ENCODE results near the gene NHLH1.

NHLH1 gene

DNA sequence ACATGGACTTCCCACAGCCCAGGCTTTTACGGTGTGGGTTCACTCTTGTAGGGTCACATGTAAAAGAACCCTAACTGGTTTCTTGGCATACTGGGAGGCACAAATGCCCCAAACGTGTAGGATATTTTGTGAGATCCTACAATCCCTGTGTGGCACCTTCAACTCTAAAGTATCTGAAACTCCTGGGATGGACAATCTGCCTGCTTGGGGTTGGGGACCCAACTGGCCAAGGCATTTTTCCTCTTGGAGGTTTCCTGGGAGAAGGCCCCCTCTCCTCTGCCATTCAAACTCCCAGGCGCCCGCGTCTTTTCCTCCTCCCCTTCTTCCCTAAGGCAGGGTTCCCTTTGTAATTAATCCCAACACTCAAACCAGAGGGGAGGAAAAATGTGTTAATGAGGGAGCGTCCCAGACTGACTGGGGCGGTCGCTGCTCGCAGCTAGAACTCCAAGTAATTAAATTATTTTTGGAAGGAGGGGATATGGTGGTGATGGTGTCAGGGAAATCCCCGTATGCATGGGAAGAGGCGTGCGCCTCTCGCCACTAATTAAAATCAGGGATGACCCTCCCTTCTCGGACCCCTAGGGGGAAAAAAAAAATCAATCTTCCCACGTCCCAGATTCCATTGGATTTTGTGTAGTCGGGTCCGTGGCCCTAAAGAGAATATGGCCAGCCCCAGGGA lies 32.8 kb downstream of the NHLH1 start:
- no peak for TF ChIP-seq CTCF (IDR thresholded peaks at IDR 0.05; ENCODE audit: low read length, missing control alignments)
- peak overlapping the region; percentile 75 for H3K4me3 ChIP-seq (replicated peaks; ENCODE audit: low read depth, low read length)
- DNase-seq (ENCODE audit: low read depth), result no peak

- peak within 1 kb of the TSS; percentile 75 for H3K4me3 ChIP-seq (replicated peaks; ENCODE audit: low read depth, low read length)
- DNase-seq (ENCODE audit: low read depth), result peak; percentile 74
- TF ChIP-seq CTCF (IDR thresholded peaks at IDR 0.05; ENCODE audit: low read length, missing control alignments), result no peak
Observed at GRCh38 chr1:160400223-160400645, 33.4 kb downstream of the NHLH1 start, which contains the start of gene VANGL2. VANGL2 (plus strand) TSS chr1:160400564; CDS start chr1:160415838, 15,274 bp downstream.

GRCh38 chr1:160400646-160401486 lies 34.0 kb downstream of the NHLH1 start:
- peak overlapping the region; percentile 75 for H3K4me3 ChIP-seq (replicated peaks; ENCODE audit: low read depth, low read length)
- TF ChIP-seq CTCF (IDR thresholded peaks at IDR 0.05; ENCODE audit: low read length, missing control alignments), result no peak
- DNase-seq (ENCODE audit: low read depth), result no peak

DNA sequence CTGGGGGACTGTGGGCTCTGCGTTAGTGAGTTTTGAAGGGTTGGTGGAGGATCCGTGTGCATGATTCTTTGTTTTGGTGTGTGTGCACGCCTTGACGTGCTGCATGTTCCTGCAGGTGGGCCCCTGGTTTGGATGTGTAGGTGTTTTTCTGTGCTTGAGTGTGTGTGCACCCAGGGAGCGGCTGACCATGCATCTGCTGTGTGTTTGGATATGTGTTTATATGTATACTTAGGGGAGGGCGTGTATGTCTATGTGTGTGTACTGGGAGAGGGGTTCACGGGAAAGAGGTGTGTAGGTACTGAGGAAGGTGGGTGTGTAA lies 34.6 kb downstream of the NHLH1 start:
- no peak for TF ChIP-seq CTCF (IDR thresholded peaks at IDR 0.05; ENCODE audit: low read length, missing control alignments)
- DNase-seq (ENCODE audit: low read depth), result no peak
- H3K4me3 ChIP-seq (replicated peaks; ENCODE audit: low read depth, low read length), result peak overlapping the region; percentile 75

DNA sequence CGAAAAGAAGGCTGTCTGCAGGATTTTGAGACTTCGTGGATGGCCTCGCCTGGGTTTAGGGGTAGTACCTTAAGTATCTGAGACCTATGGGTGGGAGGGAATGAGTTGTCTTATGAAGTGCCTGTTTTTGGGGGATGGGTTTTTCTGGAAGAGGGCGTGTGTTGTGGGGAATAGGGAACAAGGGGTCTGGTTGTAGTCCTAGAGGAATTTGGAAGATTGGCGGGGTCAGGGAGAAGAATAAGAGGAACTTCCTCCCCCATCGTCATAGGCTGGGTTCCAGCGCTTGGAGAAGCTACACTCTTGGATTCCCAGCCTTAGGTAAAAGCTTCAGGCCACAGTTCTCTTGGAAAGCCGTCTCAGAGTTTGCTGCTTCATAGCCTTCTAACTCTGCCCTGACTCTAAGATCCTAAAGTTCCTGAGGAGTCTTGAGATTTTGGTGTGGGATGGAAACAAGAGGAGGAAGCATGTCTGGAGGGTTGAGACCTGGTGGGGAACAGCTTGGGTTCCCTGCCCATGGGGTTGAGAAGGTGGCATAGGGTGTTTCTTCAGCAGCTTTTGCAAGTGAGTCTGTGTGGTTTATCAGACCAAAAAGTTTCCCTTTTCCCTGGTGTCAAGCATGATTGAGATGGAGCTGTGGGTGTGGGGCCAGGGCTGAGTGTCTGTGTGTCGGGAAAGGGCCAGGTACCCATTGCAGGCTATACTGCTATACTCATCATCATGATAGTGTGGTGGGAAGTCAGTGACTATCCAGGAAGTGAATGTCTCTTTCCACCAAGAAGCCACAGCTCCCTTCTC lies 35.3 kb downstream of the NHLH1 start:
- H3K4me3 ChIP-seq (replicated peaks; ENCODE audit: low read depth, low read length), result peak overlapping the region; percentile 75
- no peak for TF ChIP-seq CTCF (IDR thresholded peaks at IDR 0.05; ENCODE audit: low read length, missing control alignments)
- peak; percentile 40 for DNase-seq (ENCODE audit: low read depth)

- TF ChIP-seq CTCF (IDR thresholded peaks at IDR 0.05; ENCODE audit: low read length, missing control alignments), result no peak
- DNase-seq (ENCODE audit: low read depth), result peak; percentile 71
- peak overlapping the region; percentile 75 for H3K4me3 ChIP-seq (replicated peaks; ENCODE audit: low read depth, low read length)
Observed at GRCh38 chr1:160403244-160403643, 36.4 kb downstream of the NHLH1 start.
